Renal cortex interstitium (tissue), 11 donors: ENCODE measurements around the gene C9orf50. TPM values are rescaled to one million over a fixed set of nuclear protein-coding genes. Genes with fewer than 3 reads are reported as not detected.

Experiments
- DNase-seq, 11 donors: peaks; one replicate each; pipeline ENCODE4 v3.0.0-alpha.2; 2013; ENCODE audit warnings: low read depth in 9 of 11, low spot score in 4 of 11; ENCODE audit errors: extremely low read depth in 1 of 11
- polyA plus RNA-seq, 3 donors: library from polyadenylated mRNA; unstranded; fragments of 120-200 nt; gene quantifications; one replicate each; pipeline ENCODE4 v1.2.1, GENCODE V29; 2013; ENCODE audit not compliant: insufficient read length in 3 of 3

The C9orf50 gene
- polyA plus RNA-seq, 3 donors = 0.69 to 1.4 TPM; not detected in 1

DNA sequence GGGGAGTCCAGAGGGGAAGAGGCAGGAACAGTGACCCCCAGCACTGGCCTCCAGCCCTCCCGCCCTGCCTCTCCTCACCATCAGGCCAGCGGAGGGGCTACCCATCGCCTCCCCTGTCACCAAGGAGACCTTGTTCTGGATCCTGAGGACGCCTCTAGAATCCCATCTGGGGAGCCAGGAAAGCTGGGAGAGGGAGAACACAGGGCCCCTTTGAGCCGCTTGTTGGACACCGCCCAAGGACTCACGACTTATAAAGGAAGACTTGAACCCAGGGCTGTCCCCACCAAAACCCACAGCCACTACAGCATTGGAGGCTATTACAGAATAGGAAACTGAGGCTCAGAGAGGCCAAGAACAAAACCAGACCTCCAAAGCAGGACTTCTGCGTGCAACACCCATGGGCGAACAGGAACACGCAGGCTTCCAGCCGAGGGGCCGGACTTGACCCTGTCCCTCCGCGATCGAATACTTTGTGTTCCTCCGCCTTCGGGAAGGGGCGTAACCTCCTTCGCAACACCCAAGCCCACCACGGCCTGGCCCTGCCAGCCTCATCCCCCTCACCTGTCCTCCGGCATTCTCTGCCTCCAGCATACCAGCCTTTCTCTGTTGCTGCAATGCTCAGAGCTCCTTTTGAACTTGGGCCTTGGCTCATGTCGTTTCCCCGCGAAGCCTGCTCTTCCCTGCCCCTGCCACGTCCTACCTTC, 54.2 kb downstream of the C9orf50 start:
- no peak for DNase-seq

DNA sequence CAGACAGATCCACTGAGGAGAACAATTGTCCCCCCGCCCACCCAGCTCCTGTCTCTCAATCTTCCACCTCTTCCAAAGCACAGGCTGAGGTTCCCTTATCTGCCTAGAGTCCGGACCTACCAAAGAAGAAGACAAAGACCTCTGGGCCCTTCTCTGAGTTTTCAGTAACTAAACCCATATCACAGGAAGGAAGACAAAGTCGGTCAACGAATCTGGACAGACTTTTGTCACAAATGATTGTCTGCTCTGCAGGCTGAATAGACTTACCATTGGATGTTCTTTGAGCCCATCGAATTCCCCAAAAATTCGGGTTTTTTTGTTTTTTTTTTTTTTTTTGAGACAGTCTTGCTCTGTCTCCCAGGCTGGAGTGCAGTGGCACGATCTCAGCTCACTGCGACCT, 58.0 kb downstream of the C9orf50 start:
- DNase-seq = no peak

DNA sequence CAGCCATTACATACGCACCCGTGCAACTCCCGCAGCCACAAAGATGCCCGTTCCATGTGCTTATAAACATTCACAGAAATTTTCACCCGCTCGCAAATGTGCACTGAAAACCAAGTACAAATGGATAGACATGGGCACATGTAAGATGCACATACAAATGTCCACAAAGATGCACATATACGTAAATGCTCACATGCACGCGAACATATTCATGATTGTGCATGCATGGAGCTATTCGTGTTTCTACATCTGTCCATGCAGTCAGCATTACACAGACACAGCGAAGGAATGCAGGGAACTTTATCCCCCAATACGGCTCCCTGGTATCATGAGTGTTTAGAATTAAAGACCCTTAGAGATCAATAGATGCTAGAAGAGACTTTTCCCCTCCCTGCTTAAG, 58.4 kb downstream of the C9orf50 start:
- DNase-seq = no peak

Other genes starting within 250 kb of the C9orf50 start
- gene NTMT1, start 5.1 kb upstream of the C9orf50 start, polyA plus RNA-seq = 10 to 100 TPM; 28.5 to 38.1 (median 32.6) TPM
- gene ASB6, start 21.1 kb upstream of the C9orf50 start, polyA plus RNA-seq = 10 to 100 TPM; 15.4 to 21.3 (median 19.4) TPM
- 1 to 10 TPM in 2 of 3 donors, under 1 TPM in 1; 0.87 to 1.3 (median 1.1) TPM for gene PRRX2, start 44.5 kb upstream of the C9orf50 start, polyA plus RNA-seq
- gene PTGES, start 131.9 kb upstream of the C9orf50 start, polyA plus RNA-seq = 1 to 10 TPM; 3.4 to 5.0 (median 4.0) TPM
- gene TOR1B, start 182.1 kb upstream of the C9orf50 start, polyA plus RNA-seq = 10 to 100 TPM; 19.4 to 23.9 (median 21.6) TPM
- 10 to 100 TPM; 40.2 to 43.4 (median 41.2) TPM for gene TOR1A, start 203.0 kb upstream of the C9orf50 start, polyA plus RNA-seq
- gene C9orf78, start 214.2 kb upstream of the C9orf50 start, polyA plus RNA-seq = 10 to 100 TPM; 68.4 to 87.6 (median 81.4) TPM
- 10 to 100 TPM; 17.1 to 25.9 (median 21.8) TPM for gene USP20, start 214.4 kb upstream of the C9orf50 start, polyA plus RNA-seq